HepG2 (cell line): ENCODE results near the gene FOSL2. TPM values are rescaled to one million over a fixed set of nuclear protein-coding genes. Genes with fewer than 3 reads are reported as not detected.
A peak's percentile ranks its signal among the peaks of the same experiment; 100 is the strongest.

ENCODE experiments used
- MED1 ChIP-seq: sonication (generic); formaldehyde crosslinking; IDR thresholded peaks from 2 replicates; pipeline ENCODE4 v1.4.0; 2020; ENCODE audit warnings: missing genetic modification reagents
- MXD4 ChIP-seq: IDR thresholded peaks from 2 replicates; pipeline ENCODE4 v1.6.1; 2016; ENCODE audit warnings: mild to moderate bottlenecking, missing biosample characterization, missing genetic modification reagents
- NR3C1 ChIP-seq: sonication (generic); formaldehyde crosslinking; IDR thresholded peaks from 2 replicates; pipeline ENCODE4 v1.4.0; 2020; ENCODE audit warnings: missing genetic modification reagents
- SALL1 ChIP-seq: sonication (generic); formaldehyde crosslinking; IDR thresholded peaks from 2 replicates; pipeline ENCODE4 v1.8.0; 2022; ENCODE audit warnings: mild to moderate bottlenecking, missing genetic modification reagents
- ZNF121 ChIP-seq: sonication (generic); formaldehyde crosslinking; IDR thresholded peaks from 2 replicates; pipeline ENCODE4 v1.5.0; 2020; ENCODE audit warnings: mild to moderate bottlenecking, missing genetic modification reagents
- ZNF296 ChIP-seq: sonication (generic); formaldehyde crosslinking; conservative IDR thresholded peaks from 2 replicates; pipeline ENCODE4 v1.5.0; 2020; ENCODE audit warnings: mild to moderate bottlenecking, missing genetic modification reagents
- polyA plus RNA-seq, 8 experiments: library from polyadenylated mRNA; depleted of rRNA in 3 of 8; stranded (reverse) in 7 of 8; unstranded in 1 of 8; fragments of >200 nt; fragmentation: Illumina TruSeq in 4 of 8; extraction: Trizol in 4 of 8; gene quantifications; 2 replicates each; pipeline versions ENCODE4 v1.2.1 to v1.2.3, GENCODE V29; 2011 to 2016; ENCODE audit warnings: low read depth in 4 of 8, missing spikeins in 1 of 8, mixed read lengths in 1 of 8; ENCODE audit not compliant: insufficient read depth in 1 of 8
- total RNA-seq, 5 experiments: library from RNA; depleted of rRNA; stranded (reverse); fragments of >200 nt; fragmentation: Illumina TruSeq; extraction: Trizol; gene quantifications; 2 replicates each; pipeline ENCODE4 v1.2.3, GENCODE V29; 2016; ENCODE audit warnings: low read depth in 1 of 5
- TF ChIP-seq, protein P1 (sequence below): sonication (generic); formaldehyde crosslinking; IDR thresholded peaks from 2 replicates; pipeline ENCODE4 v1.5.0; 2020; ENCODE audit warnings: mild to moderate bottlenecking, missing genetic modification reagents, borderline replicate concordance
- TF ChIP-seq, protein P2 (sequence below), 2 experiments: sonication (generic) in 1 of 2; formaldehyde crosslinking in 1 of 2; IDR thresholded peaks; 2 replicates each; pipeline versions ENCODE4 v1.4.0 to v1.6.1; 2018 to 2020; ENCODE audit warnings: missing genetic modification reagents in 2 of 2, borderline replicate concordance in 1 of 2, low read depth in 1 of 2, mild to moderate bottlenecking in 1 of 2, missing biosample characterization in 1 of 2
- TF ChIP-seq, protein P3 (sequence below): sonication (generic); formaldehyde crosslinking; IDR thresholded peaks from 2 replicates; pipeline ENCODE4 v1.5.1; 2020; ENCODE audit warnings: mild to moderate bottlenecking, missing genetic modification reagents, borderline replicate concordance
- TF ChIP-seq, protein P4 (sequence below): sonication (generic); formaldehyde crosslinking; IDR thresholded peaks from 2 replicates; pipeline ENCODE4 v1.5.1; 2020; ENCODE audit warnings: mild to moderate bottlenecking, missing genetic modification reagents, borderline replicate concordance

The FOSL2 gene
- total and polyA plus RNA-seq, 2 of the 13 experiments (the other 11 are each of a cell fraction or from before 2014, with no cell fraction given) = 3.4 to 18.1 TPM

DNA sequence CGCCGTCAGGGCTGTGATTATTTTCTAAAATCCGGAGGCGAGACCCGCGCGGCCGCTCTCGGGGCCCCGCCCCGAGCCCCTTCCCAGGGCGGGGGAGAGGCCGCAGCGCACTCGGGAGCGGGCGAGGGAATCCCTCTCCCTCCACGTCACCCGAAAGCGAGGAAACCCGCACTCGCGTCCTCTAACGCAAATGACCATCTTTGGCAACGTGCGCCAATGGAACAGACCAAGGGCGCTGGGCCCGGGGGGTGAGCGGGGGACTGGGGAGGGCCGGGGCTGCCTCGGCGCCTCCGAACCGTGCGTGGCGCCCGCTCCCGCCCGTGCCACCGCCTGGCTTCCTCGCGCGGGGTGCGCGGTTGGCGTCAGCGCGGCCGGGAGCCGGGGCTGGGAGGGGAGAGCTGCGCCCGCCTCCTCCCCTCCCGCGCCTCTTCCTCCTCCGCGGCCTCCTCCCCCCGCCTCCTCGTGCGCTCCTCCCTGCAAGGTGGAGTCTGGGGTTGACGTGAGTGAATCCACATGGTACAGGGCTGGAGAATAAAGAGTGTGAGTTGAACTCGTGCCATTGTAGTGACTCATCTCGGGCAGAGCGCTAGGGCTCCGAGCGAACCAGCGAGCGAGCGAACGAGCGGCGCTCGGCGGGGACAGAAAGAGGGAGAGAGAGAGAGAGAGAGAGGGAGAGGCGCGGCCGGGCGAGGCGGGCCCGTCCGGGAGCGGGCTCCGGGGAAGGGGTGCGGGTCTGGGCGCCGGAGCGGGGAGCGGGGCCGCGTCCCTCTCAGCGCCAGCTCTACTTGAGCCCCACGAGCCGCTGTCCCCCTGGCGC lies at the start of gene FOSL2 (continued):
- TF ChIP-seq, protein P1, sequence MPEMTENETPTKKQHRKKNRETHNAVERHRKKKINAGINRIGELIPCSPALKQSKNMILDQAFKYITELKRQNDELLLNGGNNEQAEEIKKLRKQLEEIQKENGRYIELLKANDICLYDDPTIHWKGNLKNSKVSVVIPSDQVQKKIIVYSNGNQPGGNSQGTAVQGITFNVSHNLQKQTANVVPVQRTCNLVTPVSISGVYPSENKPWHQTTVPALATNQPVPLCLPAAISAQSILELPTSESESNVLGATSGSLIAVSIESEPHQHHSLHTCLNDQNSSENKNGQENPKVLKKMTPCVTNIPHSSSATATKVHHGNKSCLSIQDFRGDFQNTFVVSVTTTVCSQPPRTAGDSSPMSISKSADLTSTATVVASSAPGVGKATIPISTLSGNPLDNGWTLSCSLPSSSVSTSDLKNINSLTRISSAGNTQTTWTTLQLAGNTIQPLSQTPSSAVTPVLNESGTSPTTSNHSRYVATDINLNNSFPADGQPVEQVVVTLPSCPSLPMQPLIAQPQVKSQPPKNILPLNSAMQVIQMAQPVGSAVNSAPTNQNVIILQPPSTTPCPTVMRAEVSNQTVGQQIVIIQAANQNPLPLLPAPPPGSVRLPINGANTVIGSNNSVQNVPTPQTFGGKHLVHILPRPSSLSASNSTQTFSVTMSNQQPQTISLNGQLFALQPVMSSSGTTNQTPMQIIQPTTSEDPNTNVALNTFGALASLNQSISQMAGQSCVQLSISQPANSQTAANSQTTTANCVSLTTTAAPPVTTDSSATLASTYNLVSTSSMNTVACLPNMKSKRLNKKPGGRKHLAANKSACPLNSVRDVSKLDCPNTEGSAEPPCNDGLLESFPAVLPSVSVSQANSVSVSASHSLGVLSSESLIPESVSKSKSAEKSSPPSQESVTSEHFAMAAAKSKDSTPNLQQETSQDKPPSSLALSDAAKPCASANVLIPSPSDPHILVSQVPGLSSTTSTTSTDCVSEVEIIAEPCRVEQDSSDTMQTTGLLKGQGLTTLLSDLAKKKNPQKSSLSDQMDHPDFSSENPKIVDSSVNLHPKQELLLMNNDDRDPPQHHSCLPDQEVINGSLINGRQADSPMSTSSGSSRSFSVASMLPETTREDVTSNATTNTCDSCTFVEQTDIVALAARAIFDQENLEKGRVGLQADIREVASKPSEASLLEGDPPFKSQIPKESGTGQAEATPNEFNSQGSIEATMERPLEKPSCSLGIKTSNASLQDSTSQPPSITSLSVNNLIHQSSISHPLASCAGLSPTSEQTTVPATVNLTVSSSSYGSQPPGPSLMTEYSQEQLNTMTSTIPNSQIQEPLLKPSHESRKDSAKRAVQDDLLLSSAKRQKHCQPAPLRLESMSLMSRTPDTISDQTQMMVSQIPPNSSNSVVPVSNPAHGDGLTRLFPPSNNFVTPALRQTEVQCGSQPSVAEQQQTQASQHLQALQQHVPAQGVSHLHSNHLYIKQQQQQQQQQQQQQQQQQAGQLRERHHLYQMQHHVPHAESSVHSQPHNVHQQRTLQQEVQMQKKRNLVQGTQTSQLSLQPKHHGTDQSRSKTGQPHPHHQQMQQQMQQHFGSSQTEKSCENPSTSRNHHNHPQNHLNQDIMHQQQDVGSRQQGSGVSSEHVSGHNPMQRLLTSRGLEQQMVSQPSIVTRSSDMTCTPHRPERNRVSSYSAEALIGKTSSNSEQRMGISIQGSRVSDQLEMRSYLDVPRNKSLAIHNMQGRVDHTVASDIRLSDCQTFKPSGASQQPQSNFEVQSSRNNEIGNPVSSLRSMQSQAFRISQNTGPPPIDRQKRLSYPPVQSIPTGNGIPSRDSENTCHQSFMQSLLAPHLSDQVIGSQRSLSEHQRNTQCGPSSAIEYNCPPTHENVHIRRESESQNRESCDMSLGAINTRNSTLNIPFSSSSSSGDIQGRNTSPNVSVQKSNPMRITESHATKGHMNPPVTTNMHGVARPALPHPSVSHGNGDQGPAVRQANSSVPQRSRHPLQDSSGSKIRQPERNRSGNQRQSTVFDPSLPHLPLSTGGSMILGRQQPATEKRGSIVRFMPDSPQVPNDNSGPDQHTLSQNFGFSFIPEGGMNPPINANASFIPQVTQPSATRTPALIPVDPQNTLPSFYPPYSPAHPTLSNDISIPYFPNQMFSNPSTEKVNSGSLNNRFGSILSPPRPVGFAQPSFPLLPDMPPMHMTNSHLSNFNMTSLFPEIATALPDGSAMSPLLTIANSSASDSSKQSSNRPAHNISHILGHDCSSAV (CRISPR knock-in tag) = no peak
- peak; percentile 99 for TF ChIP-seq MXD4 (CRISPR knock-in tag)
- no peak for TF ChIP-seq NR3C1 (CRISPR knock-in tag)
- TF ChIP-seq ZNF296 (CRISPR knock-in tag) = peak; percentile 63; the same call in 1 of the 2 replicates
- TF ChIP-seq, protein P2, sequence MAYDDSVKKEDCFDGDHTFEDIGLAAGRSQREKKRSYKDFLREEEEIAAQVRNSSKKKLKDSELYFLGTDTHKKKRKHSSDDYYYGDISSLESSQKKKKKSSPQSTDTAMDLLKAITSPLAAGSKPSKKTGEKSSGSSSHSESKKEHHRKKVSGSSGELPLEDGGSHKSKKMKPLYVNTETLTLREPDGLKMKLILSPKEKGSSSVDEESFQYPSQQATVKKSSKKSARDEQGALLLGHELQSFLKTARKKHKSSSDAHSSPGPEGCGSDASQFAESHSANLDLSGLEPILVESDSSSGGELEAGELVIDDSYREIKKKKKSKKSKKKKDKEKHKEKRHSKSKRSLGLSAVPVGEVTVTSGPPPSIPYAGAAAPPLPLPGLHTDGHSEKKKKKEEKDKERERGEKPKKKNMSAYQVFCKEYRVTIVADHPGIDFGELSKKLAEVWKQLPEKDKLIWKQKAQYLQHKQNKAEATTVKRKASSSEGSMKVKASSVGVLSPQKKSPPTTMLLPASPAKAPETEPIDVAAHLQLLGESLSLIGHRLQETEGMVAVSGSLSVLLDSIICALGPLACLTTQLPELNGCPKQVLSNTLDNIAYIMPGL (CRISPR knock-in tag; IDR thresholded peaks at IDR 0.05; ENCODE audit: borderline replicate concordance in 1 of 2, low read depth in 1 of 2) = peak; percentile 83 to 92
- TF ChIP-seq, protein P3, sequence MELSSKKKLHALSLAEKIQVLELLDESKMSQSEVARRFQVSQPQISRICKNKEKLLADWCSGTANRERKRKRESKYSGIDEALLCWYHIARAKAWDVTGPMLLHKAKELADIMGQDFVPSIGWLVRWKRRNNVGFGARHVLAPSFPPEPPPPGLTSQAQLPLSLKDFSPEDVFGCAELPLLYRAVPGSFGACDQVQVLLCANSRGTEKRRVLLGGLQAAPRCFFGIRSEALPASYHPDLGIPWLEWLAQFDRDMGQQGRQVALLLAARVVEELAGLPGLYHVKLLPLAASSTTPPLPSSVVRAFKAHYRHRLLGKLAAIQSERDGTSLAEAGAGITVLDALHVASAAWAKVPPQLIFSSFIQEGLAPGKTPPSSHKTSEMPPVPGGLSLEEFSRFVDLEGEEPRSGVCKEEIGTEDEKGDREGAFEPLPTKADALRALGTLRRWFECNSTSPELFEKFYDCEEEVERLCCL (CRISPR knock-in tag) = no peak
- TF ChIP-seq MED1 = peak; percentile 94
- peak; percentile 95 for TF ChIP-seq SALL1
- TF ChIP-seq, protein P4, sequence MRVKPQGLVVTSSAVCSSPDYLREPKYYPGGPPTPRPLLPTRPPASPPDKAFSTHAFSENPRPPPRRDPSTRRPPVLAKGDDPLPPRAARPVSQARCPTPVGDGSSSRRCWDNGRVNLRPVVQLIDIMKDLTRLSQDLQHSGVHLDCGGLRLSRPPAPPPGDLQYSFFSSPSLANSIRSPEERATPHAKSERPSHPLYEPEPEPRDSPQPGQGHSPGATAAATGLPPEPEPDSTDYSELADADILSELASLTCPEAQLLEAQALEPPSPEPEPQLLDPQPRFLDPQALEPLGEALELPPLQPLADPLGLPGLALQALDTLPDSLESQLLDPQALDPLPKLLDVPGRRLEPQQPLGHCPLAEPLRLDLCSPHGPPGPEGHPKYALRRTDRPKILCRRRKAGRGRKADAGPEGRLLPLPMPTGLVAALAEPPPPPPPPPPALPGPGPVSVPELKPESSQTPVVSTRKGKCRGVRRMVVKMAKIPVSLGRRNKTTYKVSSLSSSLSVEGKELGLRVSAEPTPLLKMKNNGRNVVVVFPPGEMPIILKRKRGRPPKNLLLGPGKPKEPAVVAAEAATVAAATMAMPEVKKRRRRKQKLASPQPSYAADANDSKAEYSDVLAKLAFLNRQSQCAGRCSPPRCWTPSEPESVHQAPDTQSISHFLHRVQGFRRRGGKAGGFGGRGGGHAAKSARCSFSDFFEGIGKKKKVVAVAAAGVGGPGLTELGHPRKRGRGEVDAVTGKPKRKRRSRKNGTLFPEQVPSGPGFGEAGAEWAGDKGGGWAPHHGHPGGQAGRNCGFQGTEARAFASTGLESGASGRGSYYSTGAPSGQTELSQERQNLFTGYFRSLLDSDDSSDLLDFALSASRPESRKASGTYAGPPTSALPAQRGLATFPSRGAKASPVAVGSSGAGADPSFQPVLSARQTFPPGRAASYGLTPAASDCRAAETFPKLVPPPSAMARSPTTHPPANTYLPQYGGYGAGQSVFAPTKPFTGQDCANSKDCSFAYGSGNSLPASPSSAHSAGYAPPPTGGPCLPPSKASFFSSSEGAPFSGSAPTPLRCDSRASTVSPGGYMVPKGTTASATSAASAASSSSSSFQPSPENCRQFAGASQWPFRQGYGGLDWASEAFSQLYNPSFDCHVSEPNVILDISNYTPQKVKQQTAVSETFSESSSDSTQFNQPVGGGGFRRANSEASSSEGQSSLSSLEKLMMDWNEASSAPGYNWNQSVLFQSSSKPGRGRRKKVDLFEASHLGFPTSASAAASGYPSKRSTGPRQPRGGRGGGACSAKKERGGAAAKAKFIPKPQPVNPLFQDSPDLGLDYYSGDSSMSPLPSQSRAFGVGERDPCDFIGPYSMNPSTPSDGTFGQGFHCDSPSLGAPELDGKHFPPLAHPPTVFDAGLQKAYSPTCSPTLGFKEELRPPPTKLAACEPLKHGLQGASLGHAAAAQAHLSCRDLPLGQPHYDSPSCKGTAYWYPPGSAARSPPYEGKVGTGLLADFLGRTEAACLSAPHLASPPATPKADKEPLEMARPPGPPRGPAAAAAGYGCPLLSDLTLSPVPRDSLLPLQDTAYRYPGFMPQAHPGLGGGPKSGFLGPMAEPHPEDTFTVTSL (CRISPR knock-in tag) = no peak
- TF ChIP-seq ZNF121 (CRISPR knock-in tag) = peak; percentile 77
